ENCODE measurements around the gene C1QTNF8. TPM values are rescaled to one million over a fixed set of nuclear protein-coding genes. Genes with fewer than 3 reads are reported as not detected.
A peak's percentile ranks its signal among the peaks of the same experiment; 100 is the strongest.

The C1QTNF8 gene
- total and polyA plus RNA-seq, 2 of the 13 experiments (the other 11 are each of a cell fraction or from before 2014, with no cell fraction given), result 0.09 TPM; not detected in 1

GRCh38 chr16:1082266-1082951 is 13.6 kb downstream of the C1QTNF8 start (continued):
- TF ChIP-seq ZNF646 (CRISPR knock-in tag; IDR thresholded peaks at IDR 0.05) (no peak), GATAD2A (CRISPR knock-in tag; IDR thresholded peaks at IDR 0.05) (peak; percentile 83), ZNF746 (CRISPR knock-in tag; IDR thresholded peaks at IDR 0.05) (peak; percentile 86), GLI4 (CRISPR knock-in tag; IDR thresholded peaks at IDR 0.05; ENCODE audit: borderline replicate concordance) (peak; percentile 82), NAIF1 (CRISPR knock-in tag; IDR thresholded peaks at IDR 0.05; ENCODE audit: borderline replicate concordance) (peak; percentile 38; the same call in 1 of the 2 replicates), ARHGAP35 (CRISPR knock-in tag; IDR thresholded peaks at IDR 0.05; ENCODE audit: borderline replicate concordance) (peak; percentile 63; the same call in 1 of the 2 replicates), PATZ1 (CRISPR knock-in tag; IDR thresholded peaks at IDR 0.05) (peak; percentile 88), ZNF556 (CRISPR knock-in tag; IDR thresholded peaks at IDR 0.05; ENCODE audit: borderline replicate concordance) (no peak; the same call in 1 of the 2 replicates), ARNTL (CRISPR knock-in tag; IDR thresholded peaks at IDR 0.05) (peak; percentile 99), MED8 (CRISPR knock-in tag; IDR thresholded peaks at IDR 0.05; ENCODE audit: insufficient replicate concordance) (peak; percentile 98), LCORL (IDR thresholded peaks at IDR 0.05) (no peak), LCORL (CRISPR knock-in tag; IDR thresholded peaks at IDR 0.05) (peak; percentile 92), ZBTB42 (CRISPR knock-in tag; IDR thresholded peaks at IDR 0.05) (peak; percentile 75), SALL1 (CRISPR knock-in tag; IDR thresholded peaks at IDR 0.05) (peak; percentile 96), ZNF18 (CRISPR knock-in tag; IDR thresholded peaks at IDR 0.05; ENCODE audit: insufficient replicate concordance) (peak; percentile 75), RORA (CRISPR knock-in tag; IDR thresholded peaks at IDR 0.05) (peak; percentile 76; the same call in 1 of the 2 replicates), NR2F1 (CRISPR knock-in tag; IDR thresholded peaks at IDR 0.05) (peak; percentile 97 to 98), EHMT2 (IDR thresholded peaks at IDR 0.05; ENCODE audit: borderline replicate concordance, low read depth, low read length) (no peak), RBM22 (optimal IDR thresholded peaks at IDR 0.05; ENCODE audit: low read length) (no peak), RBAK (CRISPR knock-in tag; IDR thresholded peaks at IDR 0.05) (0 out of 2 replicates have a peak, but pooled peaks have one; percentile 13)
